HepG2 (cell line): ENCODE measurements around the gene ANKRD12. TPM values are rescaled to one million over a fixed set of nuclear protein-coding genes. Genes with fewer than 3 reads are reported as not detected.
A peak's percentile ranks its signal among the peaks of the same experiment; 100 is the strongest.

Experiments
- ATRX ChIP-seq: sonication (generic); formaldehyde crosslinking; IDR thresholded peaks from 2 replicates; pipeline ENCODE4 v1.4.0; 2020; ENCODE audit warnings: missing genetic modification reagents, borderline replicate concordance
- HNRNPH1 ChIP-seq: fragments of 200-400 bp; formaldehyde crosslinking; optimal IDR thresholded peaks from 2 replicates; pipeline ENCODE3; 2017; ENCODE audit warnings: mild to moderate bottlenecking, low read depth, low read length
- KMT2B ChIP-seq: IDR thresholded peaks from 2 replicates; pipeline ENCODE4 v1.6.1; 2016; ENCODE audit warnings: missing genetic modification reagents, missing compliant biosample characterization
- NFE2L1 ChIP-seq: sonication (generic); formaldehyde crosslinking; IDR thresholded peaks from 2 replicates; pipeline ENCODE4 v1.4.0; 2020; ENCODE audit warnings: missing genetic modification reagents, mild to moderate bottlenecking, borderline replicate concordance
- NR2F6 ChIP-seq, 2 experiments: IDR thresholded peaks; 2 replicates each; pipeline ENCODE4 v1.6.1; 2016; ENCODE audit warnings: antibody characterized with exemption in 1 of 2, mild to moderate bottlenecking in 1 of 2
- PHB2 ChIP-seq: fragments of 450-650 bp; IDR thresholded peaks from 2 replicates; pipeline ENCODE4 v1.6.1; 2018; ENCODE audit not compliant: partially characterized antibody
- SP1 ChIP-seq, 2 experiments: fragments of 450-650 bp in 1 of 2; sonication (generic) in 1 of 2; formaldehyde crosslinking in 1 of 2; IDR thresholded peaks; 2 replicates each; pipeline versions ENCODE4 v1.4.0 to v1.6.1; 2016 to 2020; ENCODE audit warnings: missing genetic modification reagents in 1 of 2
- SP5 ChIP-seq: IDR thresholded peaks from 2 replicates; pipeline ENCODE4 v1.6.1; 2016; ENCODE audit warnings: low read depth, borderline replicate concordance
- ZBTB1 ChIP-seq: sonication (generic); formaldehyde crosslinking; IDR thresholded peaks from 2 replicates; pipeline ENCODE4 v1.4.0; 2020; ENCODE audit warnings: missing genetic modification reagents, borderline replicate concordance
- ZBTB7B ChIP-seq: sonication (generic); formaldehyde crosslinking; IDR thresholded peaks from 2 replicates; pipeline ENCODE4 v1.4.0; 2020; ENCODE audit warnings: missing genetic modification reagents
- ZNF260 ChIP-seq: sonication (generic); formaldehyde crosslinking; IDR thresholded peaks from 2 replicates; pipeline ENCODE4 v1.4.0; 2020; ENCODE audit warnings: missing genetic modification reagents, low read depth, mild to moderate bottlenecking, borderline replicate concordance
- ZNF30 ChIP-seq: sonication (generic); formaldehyde crosslinking; IDR thresholded peaks from 2 replicates; pipeline ENCODE4 v1.5.0; 2020; ENCODE audit warnings: mild to moderate bottlenecking, missing genetic modification reagents
- ZNF44 ChIP-seq: sonication (generic); formaldehyde crosslinking; IDR thresholded peaks from 2 replicates; pipeline ENCODE4 v1.5.1; 2020; ENCODE audit warnings: mild to moderate bottlenecking, missing genetic modification reagents
- ZNF530 ChIP-seq: sonication (generic); formaldehyde crosslinking; IDR thresholded peaks from 2 replicates; pipeline ENCODE4 v1.5.0; 2020; ENCODE audit warnings: low read depth, mild to moderate bottlenecking, missing genetic modification reagents
- polyA plus RNA-seq, 8 experiments: library from polyadenylated mRNA; depleted of rRNA in 3 of 8; stranded (reverse) in 7 of 8; unstranded in 1 of 8; fragments of >200 nt; fragmentation: Illumina TruSeq in 4 of 8; extraction: Trizol in 4 of 8; gene quantifications; 2 replicates each; pipeline versions ENCODE4 v1.2.1 to v1.2.3, GENCODE V29; 2011 to 2016; ENCODE audit warnings: low read depth in 4 of 8, missing spikeins in 1 of 8, mixed read lengths in 1 of 8; ENCODE audit not compliant: insufficient read depth in 1 of 8
- total RNA-seq, 5 experiments: library from RNA; depleted of rRNA; stranded (reverse); fragments of >200 nt; fragmentation: Illumina TruSeq; extraction: Trizol; gene quantifications; 2 replicates each; pipeline ENCODE4 v1.2.3, GENCODE V29; 2016; ENCODE audit warnings: low read depth in 1 of 5
- TF ChIP-seq, protein P1 (sequence below): sonication (generic); formaldehyde crosslinking; IDR thresholded peaks from 2 replicates; pipeline ENCODE4 v1.4.0; 2020; ENCODE audit warnings: missing genetic modification reagents, borderline replicate concordance
- TF ChIP-seq, protein P2 (sequence below): sonication (generic); formaldehyde crosslinking; IDR thresholded peaks from 2 replicates; pipeline ENCODE4 v1.9.0; 2021; ENCODE audit warnings: missing genetic modification reagents, mild to moderate bottlenecking, borderline replicate concordance
- TF ChIP-seq, protein P3 (sequence below): sonication (generic); formaldehyde crosslinking; IDR thresholded peaks from 2 replicates; pipeline ENCODE4 v1.8.0; 2022; ENCODE audit warnings: missing genetic modification reagents, mild to moderate bottlenecking, inconsistent platforms, borderline replicate concordance
- TF ChIP-seq, protein P4 (sequence below): IDR thresholded peaks from 2 replicates; pipeline ENCODE4 v1.6.1; 2018; ENCODE audit warnings: missing genetic modification reagents, mild to moderate bottlenecking, missing compliant biosample characterization
- TF ChIP-seq, protein P5 (sequence below): IDR thresholded peaks from 2 replicates; pipeline ENCODE4 v1.6.1; 2012; ENCODE audit warnings: low read depth, low read length, improper control_type of control experiment
- TF ChIP-seq, protein P6 (sequence below): sonication (generic); formaldehyde crosslinking; IDR thresholded peaks from 2 replicates; pipeline ENCODE4 v1.4.0; 2020; ENCODE audit warnings: missing genetic modification reagents

Gene ANKRD12
- total and polyA plus RNA-seq, 2 of the 13 experiments (the other 11 are each of a cell fraction or from before 2014, with no cell fraction given), result 6.0 to 23.2 TPM

DNA sequence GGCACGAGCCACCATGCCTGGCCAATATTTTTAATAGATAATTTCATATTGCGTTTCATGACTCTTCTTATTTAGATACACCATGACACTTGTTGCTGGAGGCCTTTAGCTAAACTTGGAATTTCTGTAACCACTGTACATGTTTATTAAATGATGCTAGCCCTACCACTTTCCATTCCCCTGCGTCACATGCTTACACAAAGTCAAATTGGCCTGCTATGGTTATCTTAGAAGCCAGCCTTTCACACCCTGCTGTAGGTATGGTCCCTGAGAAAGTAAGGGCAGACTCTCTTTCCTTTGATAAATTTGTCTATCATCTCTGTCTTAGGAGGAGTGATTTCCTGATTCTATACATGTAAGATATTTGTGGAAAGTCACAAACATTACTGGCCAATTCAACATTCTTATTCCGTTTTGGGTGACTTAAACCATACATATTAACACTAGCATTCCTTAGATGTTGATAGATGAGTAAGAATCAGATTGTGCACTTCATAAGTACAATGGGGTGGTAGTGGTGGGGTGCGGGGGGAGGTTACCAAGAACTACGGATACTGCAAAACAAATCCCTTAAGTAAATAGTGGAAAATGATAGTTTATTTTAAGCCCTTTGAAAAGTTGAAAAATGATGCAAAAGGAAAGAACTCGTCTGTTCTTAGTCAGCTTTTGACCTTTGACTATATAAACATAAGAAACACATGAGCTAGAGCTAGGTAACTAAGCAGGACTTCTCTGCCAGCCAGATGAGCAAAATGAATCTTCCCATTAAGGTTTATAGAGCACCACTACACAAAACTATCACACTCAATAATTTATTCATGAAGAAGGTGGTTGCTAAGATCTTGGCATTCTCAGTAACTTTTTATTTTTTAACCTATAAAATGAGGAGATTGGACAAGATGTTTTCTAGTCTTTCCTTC lies 42.0 kb upstream of the ANKRD12 start (continued):
- TF ChIP-seq, protein P1, sequence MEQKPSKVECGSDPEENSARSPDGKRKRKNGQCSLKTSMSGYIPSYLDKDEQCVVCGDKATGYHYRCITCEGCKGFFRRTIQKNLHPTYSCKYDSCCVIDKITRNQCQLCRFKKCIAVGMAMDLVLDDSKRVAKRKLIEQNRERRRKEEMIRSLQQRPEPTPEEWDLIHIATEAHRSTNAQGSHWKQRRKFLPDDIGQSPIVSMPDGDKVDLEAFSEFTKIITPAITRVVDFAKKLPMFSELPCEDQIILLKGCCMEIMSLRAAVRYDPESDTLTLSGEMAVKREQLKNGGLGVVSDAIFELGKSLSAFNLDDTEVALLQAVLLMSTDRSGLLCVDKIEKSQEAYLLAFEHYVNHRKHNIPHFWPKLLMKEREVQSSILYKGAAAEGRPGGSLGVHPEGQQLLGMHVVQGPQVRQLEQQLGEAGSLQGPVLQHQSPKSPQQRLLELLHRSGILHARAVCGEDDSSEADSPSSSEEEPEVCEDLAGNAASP (CRISPR knock-in tag), result peak; percentile 61; the same call in 1 of the 2 replicates
- TF ChIP-seq ZNF530 (CRISPR knock-in tag), result no peak
- no peak for TF ChIP-seq ZBTB1
- TF ChIP-seq, protein P2, sequence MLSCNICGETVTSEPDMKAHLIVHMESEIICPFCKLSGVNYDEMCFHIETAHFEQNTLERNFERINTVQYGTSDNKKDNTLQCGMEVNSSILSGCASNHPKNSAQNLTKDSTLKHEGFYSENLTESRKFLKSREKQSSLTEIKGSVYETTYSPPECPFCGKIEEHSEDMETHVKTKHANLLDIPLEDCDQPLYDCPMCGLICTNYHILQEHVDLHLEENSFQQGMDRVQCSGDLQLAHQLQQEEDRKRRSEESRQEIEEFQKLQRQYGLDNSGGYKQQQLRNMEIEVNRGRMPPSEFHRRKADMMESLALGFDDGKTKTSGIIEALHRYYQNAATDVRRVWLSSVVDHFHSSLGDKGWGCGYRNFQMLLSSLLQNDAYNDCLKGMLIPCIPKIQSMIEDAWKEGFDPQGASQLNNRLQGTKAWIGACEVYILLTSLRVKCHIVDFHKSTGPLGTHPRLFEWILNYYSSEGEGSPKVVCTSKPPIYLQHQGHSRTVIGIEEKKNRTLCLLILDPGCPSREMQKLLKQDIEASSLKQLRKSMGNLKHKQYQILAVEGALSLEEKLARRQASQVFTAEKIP (CRISPR knock-in tag), result no peak
- TF ChIP-seq ZBTB7B (CRISPR knock-in tag), result no peak
- peak; percentile 79 for TF ChIP-seq NR2F6 (IDR thresholded peaks at IDR 0.05)
- peak; percentile 87 for TF ChIP-seq NR2F6 (CRISPR knock-in tag; IDR thresholded peaks at IDR 0.05)
- no peak for TF ChIP-seq NFE2L1 (CRISPR knock-in tag)
- TF ChIP-seq ATRX (CRISPR knock-in tag), result no peak
- no peak for TF ChIP-seq SP1 (IDR thresholded peaks at IDR 0.05)
- TF ChIP-seq SP1 (CRISPR knock-in tag; IDR thresholded peaks at IDR 0.05), result no peak
- TF ChIP-seq, protein P3, sequence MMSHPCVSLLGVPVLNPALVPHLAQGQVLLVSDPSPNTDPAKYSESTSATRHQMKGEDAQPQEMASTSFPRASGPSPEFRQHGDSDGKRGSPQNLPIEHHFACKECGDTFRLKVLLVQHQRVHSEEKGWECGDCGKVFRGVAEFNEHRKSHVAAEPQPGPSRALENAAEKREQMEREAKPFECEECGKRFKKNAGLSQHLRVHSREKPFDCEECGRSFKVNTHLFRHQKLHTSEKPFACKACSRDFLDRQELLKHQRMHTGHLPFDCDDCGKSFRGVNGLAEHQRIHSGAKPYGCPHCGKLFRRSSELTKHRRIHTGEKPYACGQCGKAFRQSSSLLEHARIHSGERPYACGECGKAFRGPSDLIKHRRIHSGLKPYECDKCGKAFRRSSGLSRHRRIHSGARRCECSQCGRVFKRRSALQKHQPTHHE (CRISPR knock-in tag), result no peak
- TF ChIP-seq, protein P4, sequence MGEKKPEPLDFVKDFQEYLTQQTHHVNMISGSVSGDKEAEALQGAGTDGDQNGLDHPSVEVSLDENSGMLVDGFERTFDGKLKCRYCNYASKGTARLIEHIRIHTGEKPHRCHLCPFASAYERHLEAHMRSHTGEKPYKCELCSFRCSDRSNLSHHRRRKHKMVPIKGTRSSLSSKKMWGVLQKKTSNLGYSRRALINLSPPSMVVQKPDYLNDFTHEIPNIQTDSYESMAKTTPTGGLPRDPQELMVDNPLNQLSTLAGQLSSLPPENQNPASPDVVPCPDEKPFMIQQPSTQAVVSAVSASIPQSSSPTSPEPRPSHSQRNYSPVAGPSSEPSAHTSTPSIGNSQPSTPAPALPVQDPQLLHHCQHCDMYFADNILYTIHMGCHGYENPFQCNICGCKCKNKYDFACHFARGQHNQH (CRISPR knock-in tag), result no peak
- TF ChIP-seq, protein P5, sequence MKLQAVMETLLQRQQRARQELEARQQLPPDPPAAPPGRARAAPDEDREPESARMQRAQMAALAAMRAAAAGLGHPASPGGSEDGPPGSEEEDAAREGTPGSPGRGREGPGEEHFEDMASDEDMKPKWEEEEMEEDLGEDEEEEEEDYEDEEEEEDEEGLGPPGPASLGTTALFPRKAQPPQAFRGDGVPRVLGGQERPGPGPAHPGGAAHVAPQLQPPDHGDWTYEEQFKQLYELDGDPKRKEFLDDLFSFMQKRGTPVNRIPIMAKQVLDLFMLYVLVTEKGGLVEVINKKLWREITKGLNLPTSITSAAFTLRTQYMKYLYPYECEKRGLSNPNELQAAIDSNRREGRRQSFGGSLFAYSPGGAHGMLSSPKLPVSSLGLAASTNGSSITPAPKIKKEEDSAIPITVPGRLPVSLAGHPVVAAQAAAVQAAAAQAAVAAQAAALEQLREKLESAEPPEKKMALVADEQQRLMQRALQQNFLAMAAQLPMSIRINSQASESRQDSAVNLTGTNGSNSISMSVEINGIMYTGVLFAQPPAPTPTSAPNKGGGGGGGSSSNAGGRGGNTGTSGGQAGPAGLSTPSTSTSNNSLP, result peak; percentile 80
- TF ChIP-seq KMT2B (CRISPR knock-in tag), result 0 out of 2 replicates have a peak, but pooled peaks have one; percentile 24
- TF ChIP-seq ZNF260 (CRISPR knock-in tag), result no peak
- no peak for TF ChIP-seq HNRNPH1
- no peak for TF ChIP-seq ZNF30 (CRISPR knock-in tag)
- TF ChIP-seq, protein P6, sequence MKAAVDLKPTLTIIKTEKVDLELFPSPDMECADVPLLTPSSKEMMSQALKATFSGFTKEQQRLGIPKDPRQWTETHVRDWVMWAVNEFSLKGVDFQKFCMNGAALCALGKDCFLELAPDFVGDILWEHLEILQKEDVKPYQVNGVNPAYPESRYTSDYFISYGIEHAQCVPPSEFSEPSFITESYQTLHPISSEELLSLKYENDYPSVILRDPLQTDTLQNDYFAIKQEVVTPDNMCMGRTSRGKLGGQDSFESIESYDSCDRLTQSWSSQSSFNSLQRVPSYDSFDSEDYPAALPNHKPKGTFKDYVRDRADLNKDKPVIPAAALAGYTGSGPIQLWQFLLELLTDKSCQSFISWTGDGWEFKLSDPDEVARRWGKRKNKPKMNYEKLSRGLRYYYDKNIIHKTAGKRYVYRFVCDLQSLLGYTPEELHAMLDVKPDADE, result no peak
- no peak for TF ChIP-seq PHB2
- no peak for TF ChIP-seq SP5 (CRISPR knock-in tag)
- no peak for TF ChIP-seq ZNF44 (CRISPR knock-in tag)
